HCT116 (cell line): ENCODE data around the gene ROR2. TPM values are rescaled to one million over a fixed set of nuclear protein-coding genes. Genes with fewer than 3 reads are reported as not detected.

Source experiments
- ATAC-seq: fragments of 200-7000 bp; cut with Tn5 transposase; 2 replicates; pipeline ENCODE4 v1.9.1; 2020; ENCODE audit warnings: mild to moderate bottlenecking, moderate library complexity
- BruUV-seq: library from RNA; stranded (reverse); fragments of 400-500 nt; replicated peaks from 2 replicates; lab custom pipeline; 2021; lab: Mats Ljungman, UMichigan
- CTCF ChIA-PET: fragments of 300-600 bp; sonication (Branson Sonifier 250); formaldehyde crosslinking; loops from one replicate; lab custom pipeline; 2021; ENCODE audit warnings: antibody characterized with exemption; lab: Charles Lee
- POLR2A ChIA-PET: fragments of 300-600, 350-600 bp; sonication (Branson Sonifier 250); formaldehyde crosslinking; loops from one replicate; lab custom pipeline; 2021; ENCODE audit warnings: antibody characterized with exemption; lab: Charles Lee
- RAD21 ChIA-PET, 2 experiments: fragments of 300-600 bp; sonication (Branson Sonifier 250); formaldehyde crosslinking; loops; one replicate each; lab custom pipeline; 2023; ENCODE audit warnings: low total read pairs in 2 of 2; ENCODE audit not compliant: uncharacterized antibody in 2 of 2, unreplicated experiment in 2 of 2, low non-redundant PET in 1 of 2; lab: Charles Lee
- DNase-seq: peaks from one replicate; pipeline ENCODE4 v3.0.0-alpha.2; 2010; ENCODE audit warnings: low read depth, low spot score
- H2AFZ ChIP-seq: fragments of 200-600 bp; shearing (Covaris generic), sonication (generic); 2 replicates; pipeline ENCODE4 v1.6.1; 2017; ENCODE audit warnings: low read depth, mixed run types, mixed read lengths, antibody characterized with exemption, low read length; ENCODE audit not compliant: poor library complexity, severe bottlenecking
- H3K27ac ChIP-seq: 2 replicates; pipeline ENCODE4 v1.5.1; 2012; ENCODE audit warnings: low read depth, low read length
- H3K27me3 ChIP-seq: fragments of 200-600 bp; sonication (generic); 2 replicates; pipeline ENCODE4 v1.6.1; 2016; ENCODE audit warnings: mixed run types, low read length, mixed read lengths; ENCODE audit not compliant: insufficient read depth
- H3K36me3 ChIP-seq, 2 experiments: fragments of 200-500 bp in 1 of 2; fragments of 200-600 bp in 1 of 2; sonication (Bioruptor generic) in 1 of 2; sonication (generic) in 1 of 2; 2 replicates each; pipeline versions ENCODE4 v1.5.1 to v1.6.1; 2014 to 2016; ENCODE audit warnings: low read length in 2 of 2, inconsistent platforms in 1 of 2, mixed read lengths in 1 of 2, mixed run types in 1 of 2; ENCODE audit not compliant: insufficient read depth in 2 of 2, control insufficient read depth in 1 of 2
- H3K4me1 ChIP-seq, 2 experiments: fragments of 200-600 bp in 1 of 2; sonication (generic) in 1 of 2; 2 replicates each; pipeline versions ENCODE4 v1.5.1 to v1.6.1; 2012 to 2017; ENCODE audit warnings: low read length in 2 of 2, inconsistent platforms in 1 of 2, mild to moderate bottlenecking in 1 of 2, mixed read lengths in 1 of 2, mixed run types in 1 of 2, moderate library complexity in 1 of 2; ENCODE audit not compliant: insufficient read depth in 2 of 2, control insufficient read depth in 1 of 2
- H3K4me2 ChIP-seq: fragments of 200-600 bp; sonication (generic); 2 replicates; pipeline ENCODE4 v1.6.1; 2017; ENCODE audit warnings: mixed run types, low read length, mixed read lengths
- H3K4me3 ChIP-seq, 2 experiments: fragments of 200-600 bp in 1 of 2; sonication (generic) in 1 of 2; replicated peaks in 1 of 2; 2 replicates each; pipeline ENCODE4 v1.5.1; 2011 to 2016; ENCODE audit warnings: low read length in 2 of 2, control low read depth in 1 of 2, low read depth in 1 of 2, mild to moderate bottlenecking in 1 of 2, mixed read lengths in 1 of 2, mixed run types in 1 of 2
- H3K79me2 ChIP-seq: fragments of 200-600 bp; sonication (generic); 2 replicates; pipeline ENCODE4 v1.6.1; 2017; ENCODE audit warnings: mild to moderate bottlenecking, mixed run types, low read length, moderate library complexity, mixed read lengths; ENCODE audit not compliant: insufficient read depth
- H3K9ac ChIP-seq: fragments of 200-600 bp; sonication (generic); 2 replicates; pipeline ENCODE4 v1.6.1; 2016; ENCODE audit warnings: low read length, mixed read lengths
- H3K9me2 ChIP-seq: fragments of 200-600 bp; sonication (generic), shearing (Covaris generic); 2 replicates; pipeline ENCODE4 v1.6.1; 2017; ENCODE audit warnings: mixed run types, mild to moderate bottlenecking, moderate library complexity; ENCODE audit not compliant: insufficient read depth
- H3K9me3 ChIP-seq, 2 experiments: fragments of 200-500 bp in 1 of 2; fragments of 200-600 bp in 1 of 2; sonication (Bioruptor generic) in 1 of 2; sonication (generic) in 1 of 2; 2 replicates each; pipeline ENCODE4 v1.6.1; 2014 to 2017; ENCODE audit warnings: low read length in 2 of 2, mixed read lengths in 2 of 2, inconsistent platforms in 1 of 2, low read depth in 1 of 2, mild to moderate bottlenecking in 1 of 2, mixed run types in 1 of 2, moderate library complexity in 1 of 2; ENCODE audit not compliant: control insufficient read depth in 1 of 2, insufficient read depth in 1 of 2
- H4K20me1 ChIP-seq: fragments of 200-600 bp; sonication (generic), shearing (Covaris generic); 2 replicates; pipeline ENCODE4 v1.6.1; 2017; ENCODE audit warnings: mixed run types, mild to moderate bottlenecking, moderate library complexity; ENCODE audit not compliant: insufficient read depth
- CTCF ChIP-seq, 3 experiments: fragments of 200-600 bp in 1 of 3; sonication (generic) in 1 of 3; IDR thresholded peaks in 2 of 3; conservative IDR thresholded peaks in 1 of 3; 2 replicates each; pipeline ENCODE4 v1.5.1; 2012 to 2017; ENCODE audit warnings: low read depth in 2 of 3, low read length in 2 of 3, antibody characterized with exemption in 1 of 3, borderline replicate concordance in 1 of 3, control low read depth in 1 of 3, mild to moderate bottlenecking in 1 of 3, mixed read lengths in 1 of 3, mixed run types in 1 of 3, moderate library complexity in 1 of 3; ENCODE audit not compliant: insufficient read depth in 1 of 3
- EZH2 ChIP-seq: fragments of 200-600 bp; sonication (generic); IDR thresholded peaks from 2 replicates; pipeline ENCODE4 v1.6.1; 2017; ENCODE audit warnings: antibody characterized with exemption, mixed run types
- EZH2phosphoT487 ChIP-seq: fragments of 200-600 bp; IDR thresholded peaks from 2 replicates; pipeline ENCODE4 v1.6.1; 2018; ENCODE audit warnings: antibody characterized with exemption, borderline replicate concordance
- RAD21 ChIP-seq: IDR thresholded peaks from 2 replicates; pipeline ENCODE4 v1.6.1; 2012; ENCODE audit warnings: low read depth, mild to moderate bottlenecking
- SIN3A ChIP-seq: IDR thresholded peaks from 2 replicates; pipeline ENCODE4 v1.6.1; 2012; ENCODE audit warnings: low read depth
- TCF7L2 ChIP-seq: IDR thresholded peaks from 2 replicates; pipeline ENCODE4 v1.7.0; 2011; ENCODE audit warnings: borderline replicate concordance, inconsistent platforms; ENCODE audit not compliant: insufficient read depth, insufficient read length; ENCODE audit errors: extremely low read depth
- YY1 ChIP-seq: IDR thresholded peaks from 2 replicates; pipeline ENCODE4 v1.6.1; 2011; ENCODE audit warnings: low read length, low read depth, moderate library complexity, mild to moderate bottlenecking; ENCODE audit not compliant: insufficient replicate concordance; ENCODE audit errors: extremely low read depth
- ZBTB33 ChIP-seq: IDR thresholded peaks from 2 replicates; pipeline ENCODE4 v1.6.1; 2011; ENCODE audit warnings: mild to moderate bottlenecking, low read length, moderate library complexity; ENCODE audit not compliant: insufficient replicate concordance; ENCODE audit errors: extremely low read depth
- ZNF274 ChIP-seq: fragments of 200-500 bp; sonication (Bioruptor generic); IDR thresholded peaks from 2 replicates; pipeline ENCODE4 v1.6.1; 2014; ENCODE audit warnings: mild to moderate bottlenecking, low read depth, low read length, inconsistent platforms
- intact Hi-C: fragments of 100-400 bp; cut with micrococcal nuclease; formaldehyde crosslinking; loops from 2 replicates; pipeline ENCODE4 v1.10.0; 2022
- total RNA-seq: library from RNA; stranded (reverse); gene quantifications from one replicate; pipeline ENCODE4 v1.2.1, GENCODE V29; 2021; ENCODE audit not compliant: unreplicated experiment

The ROR2 gene
- total RNA-seq, 1 experiment from 2014 or later, result 15.7 TPM

- H3K9ac ChIP-seq, result no peak overlapping the region
Measured at GRCh38 chr9:91586282-91586681, 363.7 kb downstream of the ROR2 start.

More at GRCh38 chr9:91586282-91586681, 363.7 kb downstream of the ROR2 start:
- ChIA-PET CTCF (no interaction called here), RAD21 (no interaction called here), POLR2A (no interaction called here)
- Histone ChIP-seq H3K27me3 (no peaks in the 10 kb centered on the region), H3K4me2 (no peak overlapping the region), H3K4me1 (no peaks in the 10 kb centered on the region), H3K79me2 (no peaks in the 10 kb centered on the region), H4K20me1 (no peaks in the 10 kb centered on the region), H3K9me3 (no peaks in the 10 kb centered on the region), H3K9me2 (no peaks in the 10 kb centered on the region), H3K27ac (no peak overlapping the region), H2AFZ (no peak overlapping the region), H3K36me3 (no peaks in the 10 kb centered on the region), H3K4me3 (no peak overlapping the region)
- no TSS peak for BruUV-seq
- intact Hi-C loops, result no loop called here
- DNase-seq (no peak), ATAC-seq (no peak)
- TF ChIP-seq ZNF274 (no peak), TCF7L2 (no peak), YY1 (no peak), EZH2 (no peak), CTCF (IDR thresholded peaks at IDR 0.05 in 2 of 3, conservative IDR thresholded peaks at IDR 0.05 in 1 of 3; ENCODE audit: borderline replicate concordance in 1 of 3, insufficient read depth in 1 of 3, low read depth in 2 of 3, low read length in 2 of 3) (no peak), RAD21 (no peak), ZBTB33 (no peak), EZH2phosphoT487 (no peak), SIN3A (no peak)
